Measurements from ENCODE around the gene SS18L1. TPM values are rescaled to one million over a fixed set of nuclear protein-coding genes. Genes with fewer than 3 reads are reported as not detected.

The SS18L1 gene
- total and polyA plus RNA-seq, 12 donors: 9.0 to 45.7 (median 14.4) TPM

GRCh38 chr20:62197311-62197710 is 53.7 kb downstream of the SS18L1 start:
- WGBS, 4 donors: 86 to 95% (median 91%) methylated on average over 9 of the region's 9 CpGs
- intact Hi-C loops (cut with DNase I): no loop called here
- Histone ChIP-seq H3K27me3 (no peaks in the 10 kb centered on the region), H3K36me3 (replicated peaks in 1 of 2) (peaks cover 0 to 60% of the 10 kb centered on the region in 2 donors), H3K4me1 (replicated peaks in 1 of 2) (no peaks in the 10 kb centered on the region), H3K9me3 (replicated peaks in 1 of 3) (no peaks in the 10 kb centered on the region), H3K27ac (no peak overlapping the region), H3K4me3 (no peak overlapping the region)
- no peak for DNase-seq
- no peak for TF ChIP-seq CTCF (IDR thresholded peaks at IDR 0.05)
- no peak for TF ChIP-seq POLR2A (IDR thresholded peaks at IDR 0.05)

GRCh38 chr20:62197801-62198200 is 54.2 kb downstream of the SS18L1 start:
- WGBS, 4 donors: 89 to 96% (median 92%) methylated on average over 15 to 18 of the region's 18 CpGs
- Histone ChIP-seq H3K9me3 (replicated peaks in 1 of 3) (no peaks in the 10 kb centered on the region), H3K27me3 (no peaks in the 10 kb centered on the region), H3K27ac (no peak overlapping the region), H3K4me1 (replicated peaks in 1 of 2) (no peaks in the 10 kb centered on the region), H3K36me3 (replicated peaks in 1 of 2) (peaks cover 0 to 60% of the 10 kb centered on the region in 2 donors), H3K4me3 (no peak overlapping the region)
- DNase-seq: no peak
- intact Hi-C loops (cut with DNase I): no loop called here
- TF ChIP-seq POLR2A (IDR thresholded peaks at IDR 0.05) (no peak), CTCF (IDR thresholded peaks at IDR 0.05) (no peak)

GRCh38 chr20:62198496-62198895 is 54.9 kb downstream of the SS18L1 start:
- no peak overlapping the region for H3K4me3 ChIP-seq
- H3K4me1 ChIP-seq (replicated peaks in 1 of 2): no peaks in the 10 kb centered on the region
- 92 to 96% (median 95%) methylated on average over 17 of the region's 17 CpGs for WGBS, 4 donors
- H3K36me3 ChIP-seq (replicated peaks in 1 of 2): peaks cover 0 to 62% of the 10 kb centered on the region in 2 donors
- no peaks in the 10 kb centered on the region for H3K9me3 ChIP-seq (replicated peaks in 1 of 3)
- intact Hi-C loops (cut with DNase I): no loop called here
- H3K27me3 ChIP-seq: no peaks in the 10 kb centered on the region
- TF ChIP-seq POLR2A (IDR thresholded peaks at IDR 0.05) (no peak), CTCF (IDR thresholded peaks at IDR 0.05) (no peak)
- no peak for DNase-seq
- no peak overlapping the region for H3K27ac ChIP-seq

GRCh38 chr20:62198931-62199330 is 55.4 kb downstream of the SS18L1 start:
- intact Hi-C loops (cut with DNase I): no loop called here
- no peak overlapping the region for H3K4me3 ChIP-seq
- TF ChIP-seq POLR2A (IDR thresholded peaks at IDR 0.05) (no peak), CTCF (IDR thresholded peaks at IDR 0.05) (no peak)
- DNase-seq: no peak
- no peak overlapping the region for H3K27ac ChIP-seq
- H3K9me3 ChIP-seq (replicated peaks in 1 of 3): no peaks in the 10 kb centered on the region
- H3K27me3 ChIP-seq: no peaks in the 10 kb centered on the region
- peaks cover 0 to 60% of the 10 kb centered on the region in 2 donors for H3K36me3 ChIP-seq (replicated peaks in 1 of 2)
- H3K4me1 ChIP-seq (replicated peaks in 1 of 2): no peaks in the 10 kb centered on the region
- 95 to 97% (median 97%) methylated on average over 18 of the region's 18 CpGs for WGBS, 4 donors
